ENCODE results near the gene PTGIR. TPM values are rescaled to one million over a fixed set of nuclear protein-coding genes. Genes with fewer than 3 reads are reported as not detected.

The PTGIR gene, protein sequence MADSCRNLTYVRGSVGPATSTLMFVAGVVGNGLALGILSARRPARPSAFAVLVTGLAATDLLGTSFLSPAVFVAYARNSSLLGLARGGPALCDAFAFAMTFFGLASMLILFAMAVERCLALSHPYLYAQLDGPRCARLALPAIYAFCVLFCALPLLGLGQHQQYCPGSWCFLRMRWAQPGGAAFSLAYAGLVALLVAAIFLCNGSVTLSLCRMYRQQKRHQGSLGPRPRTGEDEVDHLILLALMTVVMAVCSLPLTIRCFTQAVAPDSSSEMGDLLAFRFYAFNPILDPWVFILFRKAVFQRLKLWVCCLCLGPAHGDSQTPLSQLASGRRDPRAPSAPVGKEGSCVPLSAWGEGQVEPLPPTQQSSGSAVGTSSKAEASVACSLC
- total RNA-seq: 3.2 and 5.2 TPM in 2 replicates
- 3.4 and 4.8 TPM in 2 replicates for polyA plus RNA-seq

DNA sequence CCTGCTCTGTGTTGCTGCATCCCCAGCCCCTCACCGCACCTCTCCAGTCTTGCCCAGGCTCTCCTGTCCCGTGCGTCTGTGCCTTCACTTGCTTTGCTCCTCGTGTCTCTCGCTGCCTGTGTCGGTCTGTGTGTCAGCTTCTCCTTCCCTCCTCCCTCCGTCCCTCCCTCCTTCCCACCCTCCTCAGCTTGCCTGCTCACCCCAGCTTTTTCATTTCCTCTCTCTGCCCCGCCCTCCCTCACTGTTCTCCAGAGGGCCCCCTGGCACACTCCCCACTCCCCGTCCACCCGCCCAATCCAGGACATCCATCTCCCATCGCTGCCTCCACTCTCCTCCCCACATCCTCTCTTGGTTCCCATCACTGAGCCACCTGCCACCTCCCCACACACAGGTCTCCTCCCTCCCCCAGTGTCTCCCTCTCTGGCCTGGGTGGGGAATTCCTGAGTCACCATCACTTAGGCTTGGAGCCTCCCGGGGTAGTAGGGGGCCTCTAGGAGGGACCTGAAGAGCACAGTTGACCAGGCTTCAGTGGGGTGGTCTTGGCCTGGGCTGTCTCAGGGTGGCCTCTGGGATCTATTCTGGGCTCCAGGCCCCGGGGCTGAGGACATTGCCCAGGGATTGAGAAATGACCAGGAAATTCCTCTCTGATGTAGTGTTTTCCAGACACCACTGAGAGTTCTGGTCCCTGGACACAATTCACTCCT is at the start of gene PTGIR:
PTGIR (minus strand) TSS at position 132 of the 704 bp plus-strand sequence. CDS start 864 bp downstream, outside the sequence.
- no peaks in the 10 kb centered on the region for H3K36me3 ChIP-seq (replicated peaks; ENCODE audit: insufficient read depth, low read depth)
- H2AFZ ChIP-seq: no peak within 1 kb of the TSS
- H3K4me2 ChIP-seq: peak within 1 kb of the TSS; percentile 61
- DNase-seq (ENCODE audit: low spot score): peak; percentile 62
- no peak within 1 kb of the TSS for H3K4me3 ChIP-seq
- WGBS (ENCODE audit: low lambda C conversion rate, missing lambda C conversion rate): 38% methylated on average over 6 of the region's 13 CpGs
- no peaks in the 10 kb centered on the region for H3K79me2 ChIP-seq
- H3K9me2 ChIP-seq (replicated peaks; ENCODE audit: insufficient read depth): no peaks in the 10 kb centered on the region
- TF ChIP-seq EZH2phosphoT487 (IDR thresholded peaks at IDR 0.05; ENCODE audit: low read depth, severe bottlenecking, unreplicated experiment): no peak
- TF ChIP-seq, protein P1, sequence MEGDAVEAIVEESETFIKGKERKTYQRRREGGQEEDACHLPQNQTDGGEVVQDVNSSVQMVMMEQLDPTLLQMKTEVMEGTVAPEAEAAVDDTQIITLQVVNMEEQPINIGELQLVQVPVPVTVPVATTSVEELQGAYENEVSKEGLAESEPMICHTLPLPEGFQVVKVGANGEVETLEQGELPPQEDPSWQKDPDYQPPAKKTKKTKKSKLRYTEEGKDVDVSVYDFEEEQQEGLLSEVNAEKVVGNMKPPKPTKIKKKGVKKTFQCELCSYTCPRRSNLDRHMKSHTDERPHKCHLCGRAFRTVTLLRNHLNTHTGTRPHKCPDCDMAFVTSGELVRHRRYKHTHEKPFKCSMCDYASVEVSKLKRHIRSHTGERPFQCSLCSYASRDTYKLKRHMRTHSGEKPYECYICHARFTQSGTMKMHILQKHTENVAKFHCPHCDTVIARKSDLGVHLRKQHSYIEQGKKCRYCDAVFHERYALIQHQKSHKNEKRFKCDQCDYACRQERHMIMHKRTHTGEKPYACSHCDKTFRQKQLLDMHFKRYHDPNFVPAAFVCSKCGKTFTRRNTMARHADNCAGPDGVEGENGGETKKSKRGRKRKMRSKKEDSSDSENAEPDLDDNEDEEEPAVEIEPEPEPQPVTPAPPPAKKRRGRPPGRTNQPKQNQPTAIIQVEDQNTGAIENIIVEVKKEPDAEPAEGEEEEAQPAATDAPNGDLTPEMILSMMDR (IDR thresholded peaks at IDR 0.05; ENCODE audit: poor library complexity): no peak
- TF ChIP-seq EZH2 (IDR thresholded peaks at IDR 0.05; ENCODE audit: borderline replicate concordance): no peak
- H3K27ac ChIP-seq: peak within 1 kb of the TSS; percentile 75
- H3K9me3 ChIP-seq (ENCODE audit: low read depth): no peaks in the 10 kb centered on the region
- H3K4me1 ChIP-seq (ENCODE audit: insufficient read depth): peaks cover 20% of the 10 kb centered on the region
- no peaks in the 10 kb centered on the region for H4K20me1 ChIP-seq (ENCODE audit: insufficient read depth, poor library complexity, severe bottlenecking)
- H3K27me3 ChIP-seq: no peaks in the 10 kb centered on the region

DNA sequence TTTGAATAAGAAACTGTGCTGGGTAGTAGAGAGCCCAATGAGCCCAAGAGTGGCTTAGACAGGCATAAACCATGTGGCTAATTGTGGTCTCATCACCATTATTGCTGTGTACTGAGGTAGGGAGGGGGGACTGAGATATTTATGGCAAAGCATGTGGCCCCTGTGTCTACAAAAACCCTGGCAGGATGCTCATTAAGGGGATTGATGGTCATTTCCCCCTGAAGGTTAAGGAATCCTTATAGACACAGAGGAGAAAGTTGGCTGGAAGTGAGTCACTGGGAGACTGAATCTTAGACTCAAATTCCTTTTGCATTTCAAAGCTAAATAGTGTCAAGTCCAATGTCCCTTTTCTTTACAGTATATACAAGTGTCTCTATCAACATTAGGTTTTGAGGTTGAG is 45.9 kb upstream of the PTGIR start:
- H3K79me2 ChIP-seq: no peaks in the 10 kb centered on the region
- no peaks in the 10 kb centered on the region for H3K9me3 ChIP-seq (ENCODE audit: low read depth)
- no peak overlapping the region for H3K4me3 ChIP-seq
- no peaks in the 10 kb centered on the region for H4K20me1 ChIP-seq (ENCODE audit: insufficient read depth, poor library complexity, severe bottlenecking)
- no peak overlapping the region for H2AFZ ChIP-seq
- no peaks in the 10 kb centered on the region for H3K36me3 ChIP-seq (replicated peaks; ENCODE audit: insufficient read depth, low read depth)
- H3K27ac ChIP-seq: no peak overlapping the region
- no peak for DNase-seq (ENCODE audit: low spot score)
- H3K27me3 ChIP-seq: no peaks in the 10 kb centered on the region
- TF ChIP-seq, protein P1 (IDR thresholded peaks at IDR 0.05; ENCODE audit: poor library complexity): no peak
- TF ChIP-seq EZH2 (IDR thresholded peaks at IDR 0.05; ENCODE audit: borderline replicate concordance) (no peak), EZH2phosphoT487 (IDR thresholded peaks at IDR 0.05; ENCODE audit: low read depth, severe bottlenecking, unreplicated experiment) (no peak)
- H3K9me2 ChIP-seq (replicated peaks; ENCODE audit: insufficient read depth): no peaks in the 10 kb centered on the region
- no peaks in the 10 kb centered on the region for H3K4me1 ChIP-seq (ENCODE audit: insufficient read depth)
- H3K4me2 ChIP-seq: no peak overlapping the region

DNA sequence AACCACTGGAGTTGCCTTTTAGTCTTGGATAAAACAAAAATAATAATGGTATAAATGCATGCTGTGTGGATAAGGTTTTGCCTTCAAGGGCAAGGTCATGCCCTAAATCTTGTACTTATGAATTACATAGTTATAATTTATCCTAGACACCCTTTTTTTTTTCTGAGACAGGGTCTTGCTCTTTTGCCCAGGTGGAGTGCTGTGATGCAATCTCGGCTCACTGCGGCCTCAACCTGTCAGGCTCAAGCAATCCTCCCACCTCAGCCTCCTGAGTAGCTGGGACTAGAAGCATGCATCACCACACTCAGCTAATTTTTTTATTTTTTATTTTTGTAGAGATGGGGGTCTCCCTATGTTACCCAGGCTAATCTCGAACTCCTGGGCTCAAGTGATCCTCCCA is 43.8 kb upstream of the PTGIR start:
- H3K27ac ChIP-seq: no peak overlapping the region
- no peaks in the 10 kb centered on the region for H3K27me3 ChIP-seq
- H3K79me2 ChIP-seq: no peaks in the 10 kb centered on the region
- H3K9me3 ChIP-seq (ENCODE audit: low read depth): no peaks in the 10 kb centered on the region
- no peak for DNase-seq (ENCODE audit: low spot score)
- H3K4me3 ChIP-seq: no peak overlapping the region
- TF ChIP-seq EZH2phosphoT487 (IDR thresholded peaks at IDR 0.05; ENCODE audit: low read depth, severe bottlenecking, unreplicated experiment) (no peak), EZH2 (IDR thresholded peaks at IDR 0.05; ENCODE audit: borderline replicate concordance) (no peak)
- TF ChIP-seq, protein P1 (IDR thresholded peaks at IDR 0.05; ENCODE audit: poor library complexity): no peak
- H4K20me1 ChIP-seq (ENCODE audit: insufficient read depth, poor library complexity, severe bottlenecking): no peaks in the 10 kb centered on the region
- no peaks in the 10 kb centered on the region for H3K4me1 ChIP-seq (ENCODE audit: insufficient read depth)
- no peak overlapping the region for H2AFZ ChIP-seq
- no peaks in the 10 kb centered on the region for H3K36me3 ChIP-seq (replicated peaks; ENCODE audit: insufficient read depth, low read depth)
- no peaks in the 10 kb centered on the region for H3K9me2 ChIP-seq (replicated peaks; ENCODE audit: insufficient read depth)
- WGBS (ENCODE audit: low lambda C conversion rate, missing lambda C conversion rate): 97% methylated on average over 3 of the region's 3 CpGs
- no peak overlapping the region for H3K4me2 ChIP-seq
